HepG2 (cell line): ENCODE results near the gene SRD5A2. TPM values are rescaled to one million over a fixed set of nuclear protein-coding genes. Genes with fewer than 3 reads are reported as not detected.
A peak's percentile ranks its signal among the peaks of the same experiment; 100 is the strongest.

ENCODE experiments used
- ATAC-seq: fragments of 200-7000 bp; cut with Tn5 transposase; 3 replicates; pipeline ENCODE4 v1.9.1; 2020; ENCODE audit warnings: mild to moderate bottlenecking, moderate library complexity
- BruUV-seq: library from RNA; stranded (reverse); fragments of 400-500 nt; replicated peaks from 2 replicates; lab custom pipeline; 2021; lab: Mats Ljungman, UMichigan
- CTCF ChIA-PET: fragments of 300-600 bp; formaldehyde crosslinking; extraction: SDS; loops from one replicate; lab custom pipeline; 2021; ENCODE audit warnings: low total read pairs, inconsistent platforms, low intra/inter-chr PET ratio; lab: Yijun Ruan, JAX
- POLR2A ChIA-PET: fragments of 350-600 bp; sonication (Branson Sonifier 250); formaldehyde crosslinking; loops from one replicate; lab custom pipeline; 2020; ENCODE audit warnings: antibody characterized with exemption, inconsistent platforms; lab: Yijun Ruan, JAX
- DNase-seq: peaks from one replicate; pipeline ENCODE4 v3.0.0-alpha.2; 2015; ENCODE audit warnings: low spot score
- FAIRE-seq: peaks from 3 replicates; lab custom pipeline; 2011; peaks lifted over from hg19 to GRCh38; lab: Jason Lieb, UNC
- H2AFZ ChIP-seq: one replicate; pipeline ENCODE4 v1.6.1; 2011; ENCODE audit warnings: low read length, inconsistent platforms
- H3K27ac ChIP-seq: fragments of 300-600 bp; 3 replicates; pipeline ENCODE4 v1.8.0; 2011; ENCODE audit warnings: mixed run types, mild to moderate bottlenecking, mixed read lengths, low read length, inconsistent platforms; ENCODE audit not compliant: insufficient read depth; ENCODE audit errors: extremely low read length
- H3K27me3 ChIP-seq, 2 experiments: fragments of 200-600 bp in 1 of 2; 2 replicates in 1 of 2; 3 replicates in 1 of 2; pipeline versions ENCODE4 v1.6.0 to v1.8.0; 2011; ENCODE audit warnings: low read length in 2 of 2, mild to moderate bottlenecking in 2 of 2, moderate library complexity in 2 of 2, inconsistent platforms in 1 of 2; ENCODE audit not compliant: insufficient read depth in 2 of 2, control insufficient read depth in 1 of 2
- H3K36me3 ChIP-seq, 2 experiments: fragments of 200-600 bp in 1 of 2; replicated peaks in 1 of 2; 2 replicates in 1 of 2; 3 replicates in 1 of 2; pipeline versions ENCODE4 v1.5.1 to v1.8.0; 2011; ENCODE audit warnings: low read length in 2 of 2, inconsistent platforms in 1 of 2; ENCODE audit not compliant: insufficient read depth in 2 of 2, control insufficient read depth in 1 of 2
- H3K4me1 ChIP-seq: 2 replicates; pipeline ENCODE4 v1.5.1; 2012; ENCODE audit warnings: low read length, inconsistent platforms; ENCODE audit not compliant: insufficient read depth
- H3K4me2 ChIP-seq: 2 replicates; pipeline ENCODE4 v1.6.0; 2011; ENCODE audit warnings: low read depth, low read length, inconsistent platforms
- H3K4me3 ChIP-seq, 3 experiments: fragments of 200-600 bp in 1 of 3; sonication (generic), shearing (Covaris generic) in 1 of 3; replicated peaks in 1 of 3; 2 replicates each; pipeline ENCODE4 v1.5.1; 2011 to 2016; ENCODE audit warnings: low read length in 3 of 3, inconsistent platforms in 2 of 3, low read depth in 2 of 3, mild to moderate bottlenecking in 2 of 3, control low read depth in 1 of 3, mixed read lengths in 1 of 3; ENCODE audit not compliant: insufficient read depth in 1 of 3
- H3K79me2 ChIP-seq: one replicate; pipeline ENCODE4 v1.6.1; 2011; ENCODE audit warnings: low read length, inconsistent platforms; ENCODE audit not compliant: insufficient read depth
- H3K9ac ChIP-seq: 2 replicates; pipeline ENCODE4 v1.6.0; 2011; ENCODE audit warnings: mild to moderate bottlenecking, low read depth, low read length, inconsistent platforms; ENCODE audit not compliant: insufficient read depth
- H3K9me3 ChIP-seq: 2 replicates; pipeline ENCODE4 v1.5.1; 2012; ENCODE audit warnings: mild to moderate bottlenecking, low read length
- H4K20me1 ChIP-seq: 2 replicates; pipeline ENCODE4 v1.6.0; 2011; ENCODE audit warnings: inconsistent platforms, mild to moderate bottlenecking, low read length, moderate library complexity; ENCODE audit not compliant: insufficient read depth
- SNAPC5 ChIP-seq: sonication (generic); formaldehyde crosslinking; IDR thresholded peaks from 2 replicates; pipeline ENCODE4 v1.8.1; 2023; ENCODE audit warnings: mild to moderate bottlenecking, missing genetic modification reagents, borderline replicate concordance
- ZNF557 ChIP-seq: sonication (generic); formaldehyde crosslinking; IDR thresholded peaks from 2 replicates; pipeline ENCODE4 v1.4.0; 2020; ENCODE audit warnings: missing genetic modification reagents
- WGBS: methylation state at CpG from one replicate; pipeline ENCODE4 v1.1.6; 2017; ENCODE audit warnings: low lambda C conversion rate; 5-methylcytosine and 5-hydroxymethylcytosine counted together
- in situ Hi-C: cut with HindIII; loops from 2 replicates; pipeline ENCODE4 v1.10.0; 2017; ENCODE audit warnings: low pct_unique_long_range_greater_than_20kb; ENCODE audit not compliant: extremely low pct_ligation_motif_present
- intact Hi-C: fragments of 100-400 bp; cut with micrococcal nuclease; formaldehyde crosslinking; loops from one replicate; pipeline ENCODE4 v1.10.0; 2022; ENCODE audit not compliant: unreplicated experiment
- polyA plus RNA-seq, 8 experiments: library from polyadenylated mRNA; depleted of rRNA in 3 of 8; stranded (reverse) in 7 of 8; unstranded in 1 of 8; fragments of >200 nt; fragmentation: Illumina TruSeq in 4 of 8; extraction: Trizol in 4 of 8; gene quantifications; 2 replicates each; pipeline versions ENCODE4 v1.2.1 to v1.2.3, GENCODE V29; 2011 to 2016; ENCODE audit warnings: low read depth in 4 of 8, missing spikeins in 1 of 8, mixed read lengths in 1 of 8; ENCODE audit not compliant: insufficient read depth in 1 of 8
- total RNA-seq, 5 experiments: library from RNA; depleted of rRNA; stranded (reverse); fragments of >200 nt; fragmentation: Illumina TruSeq; extraction: Trizol; gene quantifications; 2 replicates each; pipeline ENCODE4 v1.2.3, GENCODE V29; 2016; ENCODE audit warnings: low read depth in 1 of 5
- TF ChIP-seq, protein P1 (sequence below): sonication (generic); formaldehyde crosslinking; conservative IDR thresholded peaks from 2 replicates; pipeline ENCODE4 v1.8.0; 2022; ENCODE audit warnings: missing genetic modification reagents
- TF ChIP-seq, protein P2 (sequence below): sonication (generic); formaldehyde crosslinking; IDR thresholded peaks from 2 replicates; pipeline ENCODE4 v1.4.0; 2020; ENCODE audit warnings: mild to moderate bottlenecking, missing genetic modification reagents
- TF ChIP-seq, protein P3 (sequence below): sonication (generic); formaldehyde crosslinking; IDR thresholded peaks from 2 replicates; pipeline ENCODE4 v1.5.0; 2020; ENCODE audit warnings: mild to moderate bottlenecking, missing genetic modification reagents
- TF ChIP-seq, protein P4 (sequence below): sonication (generic); formaldehyde crosslinking; IDR thresholded peaks from 2 replicates; pipeline ENCODE4 v1.5.1; 2020; ENCODE audit warnings: missing genetic modification reagents, mild to moderate bottlenecking, borderline replicate concordance

The SRD5A2 gene
- total and polyA plus RNA-seq, 2 of the 13 experiments (the other 11 are each of a cell fraction or from before 2014, with no cell fraction given), result 0.01 TPM; not detected in 1

GRCh38 chr2:31586230-31586629 is 5.5 kb upstream of the SRD5A2 start (continued):
- TF ChIP-seq, protein P1, sequence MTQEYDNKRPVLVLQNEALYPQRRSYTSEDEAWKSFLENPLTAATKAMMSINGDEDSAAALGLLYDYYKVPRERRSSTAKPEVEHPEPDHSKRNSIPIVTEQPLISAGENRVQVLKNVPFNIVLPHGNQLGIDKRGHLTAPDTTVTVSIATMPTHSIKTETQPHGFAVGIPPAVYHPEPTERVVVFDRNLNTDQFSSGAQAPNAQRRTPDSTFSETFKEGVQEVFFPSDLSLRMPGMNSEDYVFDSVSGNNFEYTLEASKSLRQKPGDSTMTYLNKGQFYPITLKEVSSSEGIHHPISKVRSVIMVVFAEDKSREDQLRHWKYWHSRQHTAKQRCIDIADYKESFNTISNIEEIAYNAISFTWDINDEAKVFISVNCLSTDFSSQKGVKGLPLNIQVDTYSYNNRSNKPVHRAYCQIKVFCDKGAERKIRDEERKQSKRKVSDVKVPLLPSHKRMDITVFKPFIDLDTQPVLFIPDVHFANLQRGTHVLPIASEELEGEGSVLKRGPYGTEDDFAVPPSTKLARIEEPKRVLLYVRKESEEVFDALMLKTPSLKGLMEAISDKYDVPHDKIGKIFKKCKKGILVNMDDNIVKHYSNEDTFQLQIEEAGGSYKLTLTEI, result no peak
- TF ChIP-seq, all 625 proteins: peak for 0

- Histone ChIP-seq H3K27ac (no peak overlapping the region), H3K79me2 (no peaks in the 10 kb centered on the region), H3K9me3 (no peaks in the 10 kb centered on the region), H3K4me2 (no peak overlapping the region), H3K9ac (no peak overlapping the region), H3K4me1 (peaks cover 7% of the 10 kb centered on the region; the same call in 1 of the 2 replicates), H3K36me3 (no peaks in the 10 kb centered on the region), H2AFZ (no peak overlapping the region), H3K4me3 (no peak overlapping the region), H4K20me1 (no peaks in the 10 kb centered on the region), H3K27me3 (peaks cover 0 to 21% of the 10 kb centered on the region in 2 experiments; a peak in 2 of 5 replicates)
- TF ChIP-seq ZNF557 (CRISPR knock-in tag), result no peak
- TF ChIP-seq SNAPC5 (CRISPR knock-in tag), result no peak
- TF ChIP-seq, protein P2, sequence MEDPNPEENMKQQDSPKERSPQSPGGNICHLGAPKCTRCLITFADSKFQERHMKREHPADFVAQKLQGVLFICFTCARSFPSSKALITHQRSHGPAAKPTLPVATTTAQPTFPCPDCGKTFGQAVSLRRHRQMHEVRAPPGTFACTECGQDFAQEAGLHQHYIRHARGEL, result no peak
- TF ChIP-seq, protein P3, sequence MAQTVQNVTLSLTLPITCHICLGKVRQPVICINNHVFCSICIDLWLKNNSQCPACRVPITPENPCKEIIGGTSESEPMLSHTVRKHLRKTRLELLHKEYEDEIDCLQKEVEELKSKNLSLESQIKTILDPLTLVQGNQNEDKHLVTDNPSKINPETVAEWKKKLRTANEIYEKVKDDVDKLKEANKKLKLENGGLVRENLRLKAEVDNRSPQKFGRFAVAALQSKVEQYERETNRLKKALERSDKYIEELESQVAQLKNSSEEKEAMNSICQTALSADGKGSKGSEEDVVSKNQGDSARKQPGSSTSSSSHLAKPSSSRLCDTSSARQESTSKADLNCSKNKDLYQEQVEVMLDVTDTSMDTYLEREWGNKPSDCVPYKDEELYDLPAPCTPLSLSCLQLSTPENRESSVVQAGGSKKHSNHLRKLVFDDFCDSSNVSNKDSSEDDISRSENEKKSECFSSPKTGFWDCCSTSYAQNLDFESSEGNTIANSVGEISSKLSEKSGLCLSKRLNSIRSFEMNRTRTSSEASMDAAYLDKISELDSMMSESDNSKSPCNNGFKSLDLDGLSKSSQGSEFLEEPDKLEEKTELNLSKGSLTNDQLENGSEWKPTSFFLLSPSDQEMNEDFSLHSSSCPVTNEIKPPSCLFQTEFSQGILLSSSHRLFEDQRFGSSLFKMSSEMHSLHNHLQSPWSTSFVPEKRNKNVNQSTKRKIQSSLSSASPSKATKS (CRISPR knock-in tag), result no peak
- TF ChIP-seq, protein P4, sequence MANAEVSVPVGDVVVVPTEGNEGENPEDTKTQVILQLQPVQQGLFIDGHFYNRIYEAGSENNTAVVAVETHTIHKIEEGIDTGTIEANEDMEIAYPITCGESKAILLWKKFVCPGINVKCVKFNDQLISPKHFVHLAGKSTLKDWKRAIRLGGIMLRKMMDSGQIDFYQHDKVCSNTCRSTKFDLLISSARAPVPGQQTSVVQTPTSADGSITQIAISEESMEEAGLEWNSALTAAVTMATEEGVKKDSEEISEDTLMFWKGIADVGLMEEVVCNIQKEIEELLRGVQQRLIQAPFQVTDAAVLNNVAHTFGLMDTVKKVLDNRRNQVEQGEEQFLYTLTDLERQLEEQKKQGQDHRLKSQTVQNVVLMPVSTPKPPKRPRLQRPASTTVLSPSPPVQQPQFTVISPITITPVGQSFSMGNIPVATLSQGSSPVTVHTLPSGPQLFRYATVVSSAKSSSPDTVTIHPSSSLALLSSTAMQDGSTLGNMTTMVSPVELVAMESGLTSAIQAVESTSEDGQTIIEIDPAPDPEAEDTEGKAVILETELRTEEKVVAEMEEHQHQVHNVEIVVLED, result no peak
- 69% methylated on average over 35 of the region's 35 CpGs for WGBS
- no TSS peak for BruUV-seq
- CTCF ChIA-PET, result no interaction called here
- POLR2A ChIA-PET, result no interaction called here
- no peak for DNase-seq
- no peak for FAIRE-seq
- intact Hi-C loops, result no loop called here
- peak; percentile 22; the same call in 2 of the 3 replicates for ATAC-seq
- in situ Hi-C loops, result no loop called here
Measured at GRCh38 chr2:31581124-31581795, 522 bp upstream of the SRD5A2 start.
